ENCODE data around the gene SETD1A.

SETD1A gene

DNA sequence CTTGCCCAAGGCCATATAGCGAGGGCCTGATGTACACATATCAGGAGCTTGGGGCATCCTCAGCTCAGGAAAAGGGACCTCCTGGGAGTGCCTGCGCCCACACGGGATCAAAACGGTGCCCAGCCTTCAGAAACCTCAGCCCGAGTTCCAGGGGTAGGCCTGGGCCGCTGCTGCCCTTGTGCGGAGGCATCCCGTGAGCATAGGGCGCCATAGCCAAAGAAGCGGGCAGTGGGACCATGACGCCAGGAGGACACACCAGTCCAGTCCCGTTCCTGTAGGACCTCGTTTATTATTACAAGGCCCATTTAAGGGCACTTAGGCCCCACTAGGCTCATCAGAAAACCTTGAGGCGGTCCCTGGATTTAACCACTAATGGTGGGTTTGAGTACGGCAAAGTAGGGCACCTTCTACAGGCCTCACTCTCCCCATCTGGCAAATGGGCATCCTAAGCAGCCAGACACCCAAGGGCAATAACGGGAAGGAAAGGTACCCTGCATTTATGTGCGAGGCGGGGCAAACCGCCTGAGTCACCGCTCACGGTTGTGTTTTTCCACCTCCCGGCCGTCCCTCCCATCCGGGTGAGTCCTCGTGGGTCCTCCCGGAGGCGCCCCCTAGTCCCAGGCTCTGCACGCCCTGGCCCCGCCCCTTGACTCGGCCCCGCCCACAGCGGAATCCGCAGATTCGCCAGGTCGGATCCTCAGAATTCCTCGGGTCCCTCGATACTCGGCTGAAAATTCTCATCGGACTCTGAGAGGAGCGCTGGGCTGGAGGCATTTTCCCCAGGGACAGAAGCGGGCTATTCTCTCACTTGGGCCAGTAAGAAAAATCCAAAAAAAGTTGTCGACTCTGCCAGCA, 726 bp upstream of the SETD1A start:
- DNase-seq: peak; percentile 92

DNA sequence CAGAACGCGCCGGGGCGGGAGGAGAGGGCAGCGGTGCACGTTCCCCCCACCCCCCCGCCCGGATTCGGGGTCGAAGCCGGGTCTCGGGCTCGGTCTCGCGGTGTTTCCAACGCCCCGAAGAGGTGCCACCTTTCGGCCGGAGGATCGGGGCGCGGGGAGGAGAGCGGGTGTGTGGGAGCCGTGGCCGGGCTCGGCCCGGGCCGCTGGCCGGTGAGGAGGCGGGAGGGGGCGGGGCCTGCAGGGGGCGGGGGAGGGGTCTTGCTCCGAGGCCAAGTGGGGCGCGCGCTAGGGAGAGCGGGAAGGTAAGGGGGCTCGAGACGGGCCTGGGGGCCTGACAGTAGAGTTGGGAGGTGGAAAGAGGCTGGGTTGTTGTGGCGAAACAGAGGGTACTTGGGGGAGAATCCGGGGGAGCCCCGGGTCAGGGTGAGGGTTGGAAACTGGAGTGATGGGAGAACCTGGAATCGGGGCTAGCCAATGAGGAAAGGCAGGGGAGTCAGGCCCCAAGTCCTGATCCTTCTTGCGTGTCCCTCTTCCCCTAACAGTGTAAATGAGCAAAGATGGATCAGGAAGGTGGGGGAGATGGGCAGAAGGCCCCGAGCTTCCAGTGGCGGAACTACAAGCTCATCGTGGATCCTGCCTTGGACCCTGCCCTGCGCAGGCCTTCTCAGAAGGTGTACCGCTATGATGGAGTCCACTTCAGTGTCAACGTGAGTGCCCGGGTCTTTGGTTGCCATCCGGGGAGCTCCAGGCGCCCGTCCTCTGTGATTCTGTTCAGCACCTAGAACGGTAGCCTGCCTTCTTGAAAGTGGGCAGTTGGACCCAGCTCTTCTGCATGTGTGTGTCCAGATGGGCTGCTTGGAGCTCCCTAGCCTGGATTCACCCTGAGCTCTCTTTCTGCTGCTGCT, 873 bp downstream of the SETD1A start:
- peak; percentile 65 for DNase-seq

DNA sequence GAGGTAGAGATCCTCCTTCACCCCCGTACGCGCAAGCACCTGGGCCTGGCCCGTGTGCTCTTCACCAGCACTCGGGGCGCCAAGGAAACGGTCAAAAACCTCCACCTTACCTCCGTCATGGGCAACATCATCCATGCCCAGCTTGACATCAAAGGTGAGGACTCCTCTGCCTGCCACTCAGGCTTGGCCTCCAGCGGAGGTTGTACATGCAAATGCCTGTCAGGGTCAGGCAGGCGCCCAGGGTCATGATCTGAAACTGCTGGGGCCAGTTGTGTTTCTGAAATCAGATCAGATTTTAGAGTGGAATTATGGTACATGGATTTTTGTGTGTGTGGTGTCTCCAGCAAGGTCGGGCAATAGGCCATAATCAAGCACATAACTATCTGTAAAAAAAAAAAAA, 3.8 kb downstream of the SETD1A start:
- DNase-seq: no peak

DNA sequence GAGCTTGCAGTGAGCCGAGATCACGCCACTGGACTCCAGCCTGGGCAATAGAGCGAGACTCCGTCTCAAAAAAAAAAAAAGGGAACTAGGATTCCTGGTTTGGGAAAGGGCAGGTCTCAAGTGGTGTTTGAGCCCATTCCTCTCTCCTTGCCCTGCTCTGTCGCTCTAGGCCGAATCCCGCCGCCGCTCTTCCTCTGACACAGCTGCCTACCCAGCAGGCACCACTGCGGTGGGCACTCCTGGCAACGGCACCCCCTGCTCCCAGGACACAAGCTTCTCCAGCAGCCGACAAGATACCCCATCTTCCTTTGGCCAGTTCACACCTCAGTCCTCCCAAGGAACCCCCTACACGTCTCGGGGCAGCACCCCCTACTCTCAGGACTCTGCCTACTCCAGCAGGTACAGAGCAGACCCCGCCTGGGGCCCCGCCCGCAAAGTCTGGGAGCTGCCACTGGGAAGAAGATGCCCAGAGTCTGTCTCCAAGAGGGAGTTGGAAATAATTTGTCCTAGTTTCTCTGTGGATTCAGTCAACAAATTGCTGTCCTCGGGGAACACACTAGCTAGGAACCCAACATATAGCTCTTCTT, 6.5 kb downstream of the SETD1A start:
- no peak for DNase-seq

DNA sequence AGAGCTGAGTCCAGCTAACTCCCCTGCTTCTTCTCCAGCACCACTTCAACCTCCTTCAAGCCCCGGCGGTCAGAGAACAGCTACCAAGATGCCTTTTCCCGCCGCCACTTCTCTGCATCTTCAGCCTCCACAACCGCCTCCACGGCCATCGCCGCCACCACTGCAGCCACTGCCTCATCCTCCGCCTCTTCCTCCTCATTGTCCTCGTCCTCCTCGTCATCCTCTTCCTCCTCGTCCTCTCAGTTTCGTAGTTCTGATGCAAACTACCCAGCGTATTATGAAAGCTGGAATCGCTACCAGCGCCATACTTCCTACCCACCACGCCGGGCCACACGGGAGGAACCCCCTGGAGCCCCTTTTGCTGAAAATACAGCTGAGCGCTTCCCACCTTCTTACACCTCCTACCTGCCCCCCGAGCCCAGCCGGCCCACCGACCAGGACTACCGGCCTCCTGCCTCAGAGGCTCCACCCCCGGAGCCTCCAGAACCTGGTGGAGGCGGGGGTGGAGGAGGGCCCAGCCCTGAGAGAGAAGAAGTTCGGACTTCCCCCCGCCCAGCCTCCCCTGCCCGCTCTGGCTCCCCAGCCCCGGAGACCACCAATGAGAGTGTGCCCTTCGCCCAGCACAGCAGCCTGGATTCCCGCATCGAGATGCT, 7.1 kb downstream of the SETD1A start:
- DNase-seq: no peak

DNA sequence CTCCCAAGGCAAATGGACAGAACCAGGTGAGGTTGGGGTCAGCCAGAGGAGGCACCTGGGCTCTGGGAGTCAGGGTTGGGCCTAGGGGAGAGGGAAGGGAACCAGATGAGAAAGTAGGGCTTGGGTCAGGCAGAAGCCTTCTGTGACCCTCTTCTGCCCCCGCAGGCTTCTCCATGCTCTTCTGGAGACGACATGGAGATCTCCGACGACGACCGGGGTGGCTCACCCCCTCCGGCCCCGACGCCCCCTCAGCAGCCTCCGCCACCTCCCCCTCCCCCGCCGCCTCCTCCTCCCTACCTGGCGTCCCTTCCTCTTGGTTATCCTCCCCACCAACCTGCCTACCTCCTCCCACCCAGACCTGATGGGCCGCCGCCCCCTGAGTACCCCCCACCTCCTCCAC, 7.9 kb downstream of the SETD1A start:
- no peak for DNase-seq

DNA sequence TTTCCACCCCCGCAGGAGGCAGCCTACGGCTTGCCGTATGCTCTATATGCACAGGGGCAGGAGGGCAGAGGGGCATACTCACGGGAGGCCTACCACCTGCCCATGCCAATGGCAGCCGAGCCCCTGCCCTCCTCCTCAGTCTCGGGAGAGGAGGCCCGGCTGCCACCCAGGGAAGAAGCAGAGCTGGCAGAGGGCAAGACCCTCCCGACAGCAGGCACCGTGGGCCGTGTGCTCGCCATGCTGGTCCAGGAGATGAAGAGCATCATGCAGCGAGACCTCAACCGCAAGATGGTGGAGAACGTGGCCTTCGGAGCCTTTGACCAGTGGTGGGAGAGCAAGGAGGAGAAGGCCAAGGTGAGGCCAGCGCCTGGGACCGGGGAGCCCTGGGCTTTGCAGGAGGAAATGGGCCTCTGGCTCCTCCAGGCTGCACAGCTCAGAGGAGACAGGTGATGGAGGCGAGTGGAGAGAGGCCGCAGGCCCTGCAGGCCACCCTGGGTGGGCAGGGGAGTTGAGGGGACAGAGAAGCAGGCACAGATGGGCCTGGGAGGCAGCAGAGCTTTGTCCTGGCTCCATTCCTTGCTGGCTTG, 8.6 kb downstream of the SETD1A start:
- DNase-seq: no peak

DNA sequence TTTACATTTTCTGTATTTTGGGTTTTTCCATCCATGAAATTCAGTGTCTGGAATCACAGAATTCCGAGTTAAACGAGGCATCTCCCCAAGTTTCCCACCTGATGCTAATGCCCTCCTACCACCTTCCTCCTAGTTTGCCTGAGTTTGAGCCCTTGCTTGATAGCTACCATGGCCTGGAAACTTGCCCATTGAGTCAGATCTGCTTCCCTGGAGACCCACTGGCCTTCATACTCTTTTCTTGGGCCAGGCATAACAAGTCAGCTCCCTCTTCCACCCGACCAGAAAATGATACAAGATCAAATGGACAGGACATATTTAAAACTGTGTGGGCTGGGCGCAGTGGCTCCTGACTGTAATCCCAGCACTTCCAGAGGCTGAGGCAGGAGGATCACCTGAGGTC, 10.2 kb downstream of the SETD1A start:
- no peak for DNase-seq

DNA sequence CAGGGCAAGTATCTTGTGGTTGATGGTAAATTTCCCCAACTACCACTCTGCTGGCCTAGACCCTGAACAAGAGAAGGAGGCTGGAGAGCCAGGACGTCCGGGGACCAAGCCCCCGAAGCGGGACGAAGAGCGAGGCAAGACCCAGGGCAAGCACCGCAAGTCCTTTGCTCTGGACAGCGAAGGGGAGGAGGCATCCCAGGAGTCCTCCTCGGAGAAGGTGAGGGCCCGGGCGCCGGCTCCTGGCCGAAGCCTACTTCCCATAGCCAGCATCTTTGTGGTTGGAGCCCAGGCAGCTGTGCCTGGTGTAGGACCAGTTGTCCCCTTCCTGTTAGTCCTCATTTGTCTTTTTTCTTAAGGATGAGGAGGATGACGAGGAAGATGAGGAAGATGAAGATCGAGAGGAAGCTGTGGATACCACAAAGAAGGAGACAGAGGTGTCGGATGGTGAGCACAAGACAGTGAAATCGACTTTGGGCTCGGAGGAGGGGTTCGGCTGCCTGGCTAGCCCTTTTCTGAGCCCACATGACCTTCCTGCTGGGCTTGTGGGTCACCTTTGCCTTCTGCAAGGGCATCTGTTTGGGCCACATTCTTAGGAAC, 11.8 kb downstream of the SETD1A start:
- no peak for DNase-seq

DNA sequence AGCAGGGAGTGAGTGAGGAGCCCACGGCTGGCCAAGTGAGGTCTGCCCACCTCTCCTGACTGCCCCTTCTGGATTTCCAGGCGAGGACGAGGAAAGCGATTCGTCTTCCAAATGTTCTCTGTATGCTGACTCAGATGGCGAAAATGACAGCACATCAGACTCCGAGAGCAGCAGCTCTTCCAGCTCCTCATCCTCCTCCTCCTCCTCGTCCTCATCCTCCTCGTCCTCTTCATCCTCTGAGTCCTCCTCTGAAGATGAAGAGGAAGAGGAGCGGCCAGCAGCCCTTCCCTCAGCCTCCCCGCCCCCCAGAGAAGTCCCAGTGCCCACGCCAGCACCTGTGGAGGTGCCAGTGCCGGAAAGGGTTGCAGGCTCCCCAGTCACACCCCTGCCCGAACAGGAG, 13.7 kb downstream of the SETD1A start:
- DNase-seq: no peak

DNA sequence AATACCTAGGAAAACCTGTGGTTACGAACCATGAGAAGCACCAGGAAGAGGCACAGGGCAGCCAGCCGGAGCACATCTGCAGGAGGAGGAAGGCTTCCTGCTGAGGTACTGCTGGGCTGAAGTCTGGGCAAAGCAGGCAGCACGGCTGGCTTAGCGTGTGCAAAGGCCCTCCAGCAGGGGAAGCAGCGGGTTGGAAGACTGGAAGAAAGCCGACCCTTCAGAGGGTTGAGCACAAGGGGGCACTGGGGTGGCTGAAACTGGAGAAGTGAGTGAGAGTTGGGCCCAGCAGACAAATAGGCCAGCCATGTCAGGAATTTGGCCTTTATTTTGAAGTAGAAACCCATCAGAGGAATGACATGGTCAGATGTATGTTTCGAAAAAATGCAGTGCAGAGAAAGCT, 15.3 kb downstream of the SETD1A start:
- no peak for DNase-seq

DNA sequence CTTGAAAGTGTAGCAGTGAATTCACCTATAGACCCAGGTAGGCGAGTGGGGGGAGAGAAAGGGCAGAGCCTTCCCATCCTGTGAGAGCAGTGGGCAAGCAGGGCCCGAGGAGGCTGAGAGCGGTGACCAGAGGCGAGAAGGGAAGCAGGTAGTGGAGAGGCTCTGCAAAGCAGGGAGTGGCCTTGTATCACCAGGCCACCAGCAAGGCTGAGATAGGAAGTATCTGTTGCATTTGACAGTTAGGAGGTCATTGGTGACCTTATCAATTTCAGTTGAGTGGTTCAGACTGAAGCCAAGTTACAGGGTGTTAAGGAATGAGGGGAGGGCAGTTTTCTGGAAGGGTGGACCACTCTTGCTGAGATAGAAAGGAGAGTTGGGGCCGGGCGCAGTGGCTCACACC, 16.8 kb downstream of the SETD1A start:
- DNase-seq: no peak

DNA sequence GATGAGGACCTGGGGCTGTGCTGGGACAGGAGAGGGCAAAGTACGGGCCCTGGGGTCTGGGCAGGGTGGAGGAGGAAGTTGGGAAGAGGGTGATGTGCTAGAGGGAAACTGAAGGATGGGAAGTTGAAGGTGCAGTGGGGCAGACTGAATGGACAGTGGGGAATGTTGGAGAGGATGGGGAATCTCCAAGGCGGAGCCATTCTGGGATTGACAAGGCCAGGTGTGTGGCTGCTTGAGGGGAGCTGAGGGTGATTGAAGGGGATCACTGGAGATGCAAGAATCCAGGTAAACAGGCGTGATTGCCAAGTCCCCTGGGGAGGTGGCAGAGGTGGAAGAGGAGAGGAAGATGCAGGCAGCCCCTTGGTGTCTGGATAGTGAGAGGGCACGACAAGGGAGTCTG, 18.9 kb downstream of the SETD1A start:
- DNase-seq: no peak

DNA sequence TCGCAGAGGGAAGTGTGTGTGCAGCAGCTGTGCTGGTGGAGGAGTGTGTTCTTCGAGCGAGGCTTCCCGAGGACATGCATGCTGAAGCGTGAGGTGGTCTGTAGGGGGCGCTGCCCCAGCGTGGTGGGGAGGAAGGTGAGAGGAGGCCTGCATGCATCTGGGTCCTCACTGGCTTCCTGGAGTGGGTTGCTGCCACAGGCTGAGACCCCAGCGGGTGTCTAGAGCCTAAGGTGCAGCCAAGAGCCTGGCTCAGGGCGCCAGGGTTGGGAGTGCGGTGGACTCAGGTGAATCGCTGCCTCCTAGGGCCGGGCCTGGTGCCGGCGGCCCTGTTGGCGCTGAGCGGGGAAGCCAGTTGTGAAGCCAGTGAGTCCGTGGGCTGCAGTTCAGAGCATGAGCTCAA, 19.9 kb downstream of the SETD1A start:
- DNase-seq: no peak

DNA sequence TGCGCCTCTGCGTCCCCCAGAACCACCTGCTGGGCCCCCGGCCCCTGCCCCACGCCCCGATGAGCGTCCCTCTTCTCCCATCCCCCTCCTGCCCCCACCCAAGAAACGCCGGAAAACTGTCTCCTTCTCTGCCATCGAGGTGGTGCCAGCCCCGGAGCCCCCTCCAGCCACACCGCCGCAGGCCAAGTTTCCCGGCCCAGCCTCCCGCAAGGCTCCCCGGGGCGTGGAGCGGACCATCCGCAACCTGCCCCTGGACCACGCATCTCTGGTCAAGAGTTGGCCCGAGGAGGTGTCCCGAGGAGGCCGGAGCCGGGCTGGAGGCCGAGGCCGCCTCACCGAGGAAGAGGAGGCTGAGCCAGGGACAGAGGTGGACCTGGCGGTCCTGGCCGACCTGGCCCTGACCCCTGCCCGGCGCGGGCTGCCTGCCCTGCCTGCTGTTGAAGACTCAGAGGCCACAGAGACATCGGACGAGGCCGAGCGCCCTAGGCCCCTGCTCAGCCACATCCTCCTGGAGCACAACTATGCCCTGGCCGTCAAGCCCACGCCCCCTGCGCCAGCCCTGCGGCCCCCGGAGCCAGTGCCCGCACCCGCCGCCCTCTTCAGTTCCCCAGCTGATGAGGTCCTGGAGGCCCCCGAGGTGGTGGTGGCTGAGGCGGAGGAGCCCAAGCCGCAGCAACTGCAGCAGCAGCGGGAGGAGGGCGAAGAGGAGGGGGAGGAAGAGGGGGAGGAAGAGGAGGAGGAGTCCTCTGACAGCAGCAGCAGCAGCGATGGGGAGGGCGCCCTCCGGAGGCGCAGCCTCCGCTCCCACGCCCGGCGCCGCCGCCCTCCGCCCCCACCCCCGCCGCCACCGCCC, 21.8 kb downstream of the SETD1A start:
- DNase-seq: no peak

DNA sequence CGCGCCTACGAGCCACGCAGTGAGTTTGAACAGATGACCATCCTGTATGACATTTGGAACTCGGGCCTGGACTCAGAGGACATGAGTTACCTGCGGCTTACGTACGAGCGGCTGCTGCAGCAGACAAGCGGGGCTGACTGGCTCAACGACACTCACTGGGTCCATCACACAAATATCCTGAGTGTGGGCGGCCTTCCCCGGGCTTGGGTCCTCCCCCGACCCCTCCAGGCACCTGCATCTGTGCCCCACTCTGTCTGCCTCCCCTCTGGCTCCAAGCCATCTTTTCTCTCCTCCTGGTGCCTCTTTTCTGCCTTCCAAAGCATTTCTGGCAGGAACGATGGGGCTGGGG, 22.4 kb downstream of the SETD1A start:
- DNase-seq: no peak

DNA sequence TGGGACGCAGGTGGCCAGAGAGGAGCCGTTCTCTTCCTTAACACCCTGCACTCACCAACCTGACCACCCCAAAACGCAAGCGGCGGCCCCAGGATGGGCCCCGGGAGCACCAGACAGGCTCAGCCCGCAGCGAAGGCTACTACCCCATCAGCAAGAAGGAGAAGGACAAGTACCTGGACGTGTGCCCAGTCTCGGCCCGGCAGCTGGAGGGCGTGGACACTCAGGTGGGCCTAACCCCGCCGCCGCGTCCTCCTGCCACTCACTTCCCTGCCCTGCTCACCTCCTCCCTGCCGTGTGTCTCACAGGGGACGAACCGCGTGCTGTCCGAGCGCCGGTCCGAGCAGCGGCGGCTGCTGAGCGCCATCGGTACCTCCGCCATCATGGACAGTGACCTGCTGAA, 22.9 kb downstream of the SETD1A start:
- DNase-seq: no peak

DNA sequence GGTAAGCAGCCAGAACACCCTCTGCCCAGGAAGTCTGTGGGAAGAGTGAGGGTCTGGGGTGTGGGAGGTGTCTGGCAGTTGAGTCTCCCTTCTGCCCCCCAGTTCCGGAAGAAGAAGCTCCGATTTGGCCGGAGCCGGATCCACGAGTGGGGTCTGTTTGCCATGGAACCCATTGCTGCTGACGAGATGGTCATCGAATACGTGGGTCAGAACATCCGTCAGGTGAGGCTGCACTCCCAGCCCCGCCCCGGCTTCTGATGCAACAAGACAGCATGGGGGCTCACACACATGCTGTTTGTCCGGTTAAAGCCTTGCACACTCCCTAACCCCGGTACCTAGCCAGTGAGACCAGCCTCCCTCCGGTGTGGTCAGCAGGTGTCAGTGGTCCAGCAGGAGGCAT, 23.4 kb downstream of the SETD1A start:
- DNase-seq: no peak

DNA sequence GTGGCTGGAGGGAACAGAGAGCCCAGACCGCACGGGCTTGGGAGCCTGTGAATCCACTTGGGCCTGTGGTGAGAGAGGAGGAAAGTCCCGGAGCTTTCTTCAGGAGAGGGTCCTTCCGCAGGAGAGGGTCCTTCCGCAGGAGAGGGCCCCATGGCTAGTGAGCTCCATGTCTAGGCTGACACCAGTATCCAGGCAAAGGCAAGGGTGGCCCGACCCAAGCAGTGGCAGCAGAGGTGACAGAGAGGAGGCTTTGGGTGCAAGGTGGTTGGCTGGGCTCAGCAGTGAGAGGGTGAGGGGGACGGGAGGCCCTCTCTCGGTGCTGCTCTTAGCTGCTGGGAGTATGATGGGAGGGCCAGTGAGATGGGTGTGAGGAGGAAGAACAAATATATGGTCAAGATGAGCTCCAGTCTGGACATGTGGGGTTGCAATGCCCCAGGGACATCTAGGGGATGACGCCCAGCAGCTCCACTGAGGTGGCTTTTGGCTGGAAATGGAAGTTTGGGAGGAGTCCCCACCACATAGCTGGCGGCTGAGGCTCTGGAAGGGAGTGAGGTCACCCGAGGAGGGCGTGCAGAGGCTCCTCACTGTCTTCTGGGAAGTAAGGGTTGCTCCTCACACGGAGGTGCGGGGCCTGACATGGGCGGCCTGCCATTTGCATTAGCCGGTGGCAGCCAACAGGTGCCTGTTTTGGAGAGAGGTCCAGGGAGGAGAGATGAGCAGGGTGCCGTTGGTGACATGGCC, 25.2 kb downstream of the SETD1A start:
- no peak for DNase-seq

DNA sequence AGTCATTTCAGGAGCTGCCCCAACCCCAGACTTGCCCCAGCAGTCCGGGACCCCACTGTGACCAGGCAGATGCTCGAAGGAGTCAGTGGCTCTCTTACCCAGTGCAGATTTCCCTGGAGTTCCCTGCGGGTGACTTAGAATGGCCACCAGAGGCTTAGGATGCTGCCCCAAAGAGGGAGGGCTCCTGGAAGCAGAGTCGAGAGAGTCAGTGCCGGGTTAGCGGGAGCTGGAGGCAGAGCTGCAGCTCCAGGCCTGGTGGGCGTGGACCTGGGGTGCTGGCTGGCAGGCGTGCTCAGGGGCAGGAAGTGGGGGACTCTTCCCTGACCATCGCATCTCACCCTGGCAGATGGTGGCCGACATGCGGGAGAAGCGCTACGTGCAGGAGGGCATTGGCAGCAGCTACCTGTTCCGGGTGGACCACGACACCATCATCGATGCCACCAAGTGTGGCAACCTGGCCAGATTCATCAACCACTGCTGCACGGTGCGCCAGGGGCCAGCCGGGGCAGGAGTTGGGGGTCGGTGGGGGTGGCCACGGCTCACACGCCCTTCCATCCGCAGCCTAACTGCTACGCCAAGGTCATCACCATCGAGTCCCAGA, 25.8 kb downstream of the SETD1A start:
- no peak for DNase-seq

All from eye (tissue), 1 donor.